ENCODE measurements around the gene NFKBIL1.
"Not testable (repeated sequence)": the region's sequence is repeated elsewhere in the genome, so short reads cannot be mapped to it uniquely, and the experiment has no call there.

NFKBIL1 gene

DNA sequence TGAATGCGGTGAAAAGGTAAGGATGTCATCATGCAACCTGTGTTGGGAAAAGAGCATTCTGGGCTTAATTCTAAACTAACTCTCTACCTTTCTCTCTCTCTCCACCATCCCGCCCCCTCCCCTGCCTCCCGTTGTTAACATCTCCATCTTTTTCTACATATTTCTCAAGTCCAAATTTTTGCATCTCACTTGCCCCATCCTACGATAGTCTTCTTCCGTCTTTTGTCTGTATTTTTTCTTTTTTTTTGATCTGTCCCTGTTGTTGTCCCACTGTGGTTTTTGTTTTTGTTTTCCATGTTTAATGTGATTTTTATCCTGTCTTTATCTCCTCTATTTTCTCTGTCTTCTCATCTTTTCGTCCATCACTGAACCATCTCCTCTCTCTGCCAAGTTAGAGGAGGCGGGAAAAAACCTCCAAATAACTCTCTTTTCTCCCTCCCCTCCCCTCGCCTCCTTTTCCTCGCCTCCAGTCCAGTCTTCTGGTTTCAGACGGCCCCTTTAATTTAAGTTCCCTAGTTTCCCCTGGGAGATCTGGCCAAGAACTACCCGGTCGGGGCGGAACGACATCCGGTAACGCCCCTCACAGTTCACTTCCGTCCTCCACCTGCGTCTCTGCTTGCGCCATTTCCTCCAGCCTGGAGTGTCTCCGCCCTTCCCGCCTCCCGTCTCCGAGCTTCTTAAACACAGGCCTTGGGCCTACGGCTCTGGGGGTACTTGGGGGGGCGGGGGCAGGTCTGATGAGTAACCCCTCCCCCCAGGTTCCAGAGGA lies at the start of gene NFKBIL1:
NFKBIL1 (plus strand) TSS at position 651 of the 769 bp plus-strand sequence; CDS start at position 738, 87 bp downstream.
- DNase-seq = peak; percentile 97

DNA sequence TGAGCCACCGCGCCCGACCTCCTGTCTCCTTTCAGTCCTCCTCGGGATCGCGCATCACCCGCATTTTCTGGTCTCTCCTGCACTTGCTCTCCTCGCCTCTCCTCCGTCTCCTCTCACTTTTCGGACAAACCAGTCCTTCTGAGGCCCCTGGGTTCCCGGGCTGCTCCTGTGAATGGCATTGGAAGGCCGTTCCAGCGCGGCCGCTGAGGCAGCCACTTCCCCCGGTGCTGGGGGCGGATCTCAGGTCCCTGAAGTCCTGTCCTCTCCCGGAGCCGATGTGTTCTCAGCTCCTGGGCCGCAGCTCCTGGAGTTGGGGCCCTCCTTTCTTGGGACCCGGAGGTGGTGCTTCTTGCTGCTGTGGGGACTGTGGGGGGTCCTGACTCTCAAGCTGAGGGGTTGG lies 48.7 kb upstream of the NFKBIL1 start:
- no peak for DNase-seq

- not testable (repeated sequence) for DNase-seq
These were observed 47.8 kb upstream of the NFKBIL1 start for GRCh38 chr6:31499648-31500047.

GRCh38 chr6:31502586-31502985 lies 44.8 kb upstream of the NFKBIL1 start:
- DNase-seq = no peak

- DNase-seq = not testable (repeated sequence)
These were observed 38.4 kb upstream of the NFKBIL1 start for GRCh38 chr6:31509036-31509435.

DNA sequence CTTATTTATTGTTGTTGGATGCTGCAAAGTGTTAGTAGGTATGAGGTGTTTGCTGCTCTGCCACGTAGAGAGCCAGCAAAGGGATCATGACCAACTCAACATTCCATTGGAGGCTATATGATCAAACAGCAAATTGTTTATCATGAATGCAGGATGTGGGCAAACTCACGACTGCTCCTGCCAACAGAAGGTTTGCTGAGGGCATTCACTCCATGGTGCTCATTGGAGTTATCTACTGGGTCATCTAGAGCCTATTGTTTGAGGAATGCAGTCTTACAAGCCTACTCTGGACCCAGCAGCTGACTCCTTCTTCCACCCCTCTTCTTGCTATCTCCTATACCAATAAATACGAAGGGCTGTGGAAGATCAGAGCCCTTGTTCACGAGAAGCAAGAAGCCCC lies 37.4 kb upstream of the NFKBIL1 start:
- DNase-seq = no peak

DNA sequence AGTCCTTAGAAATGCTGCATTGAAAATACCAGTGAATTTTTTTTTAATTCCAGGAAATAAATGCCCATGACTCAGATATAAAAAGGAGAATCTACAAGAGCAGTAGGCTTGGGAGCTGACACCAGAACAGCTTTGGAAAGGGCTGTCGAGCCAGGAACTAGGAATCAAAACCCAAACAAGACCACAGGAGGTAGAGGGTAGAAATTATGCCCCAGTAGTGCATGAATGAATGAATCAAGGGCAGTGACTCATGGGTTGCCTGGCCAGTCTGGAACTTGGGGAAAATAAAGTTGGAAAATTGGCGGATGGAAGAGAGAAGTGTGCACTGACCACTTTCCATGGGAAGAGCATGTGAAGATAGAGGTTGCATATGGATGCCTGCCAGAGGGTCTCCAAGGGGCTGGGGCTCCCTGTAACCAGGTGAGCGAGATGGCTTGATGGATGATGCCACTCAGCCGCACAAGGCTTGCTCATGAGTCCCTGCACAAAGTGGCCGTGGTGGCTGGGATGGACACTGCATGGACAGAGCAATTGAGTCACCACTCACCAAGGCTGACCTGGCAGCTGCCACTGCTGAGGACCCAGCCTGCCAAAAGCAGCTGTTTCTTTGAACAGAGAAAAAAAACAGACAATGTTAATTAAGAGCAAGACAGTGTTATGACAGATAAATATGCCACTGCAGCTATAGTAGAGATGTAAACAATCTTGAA lies 33.8 kb upstream of the NFKBIL1 start:
- DNase-seq = no peak

GRCh38 chr6:31521835-31522234 lies 25.6 kb upstream of the NFKBIL1 start:
- DNase-seq = no peak

DNA sequence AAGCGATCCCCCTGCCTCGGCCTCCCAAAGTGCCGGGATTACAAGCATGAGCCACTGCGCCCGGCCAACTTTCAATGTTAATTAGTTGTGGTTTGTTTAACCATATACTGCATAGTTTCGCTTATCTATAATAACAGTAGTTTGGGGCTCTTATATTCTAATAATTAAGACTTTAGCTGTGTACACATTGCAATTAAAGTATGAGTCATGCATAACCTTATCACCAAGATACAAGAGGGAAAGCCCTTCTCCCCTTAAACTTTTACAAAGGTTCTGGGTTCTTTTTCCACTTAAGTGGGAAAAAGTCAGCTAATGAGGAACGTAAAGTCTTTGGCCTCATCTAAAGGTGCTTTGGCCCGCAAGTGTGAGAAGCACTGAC lies 21.9 kb upstream of the NFKBIL1 start:
- no peak for DNase-seq

DNA sequence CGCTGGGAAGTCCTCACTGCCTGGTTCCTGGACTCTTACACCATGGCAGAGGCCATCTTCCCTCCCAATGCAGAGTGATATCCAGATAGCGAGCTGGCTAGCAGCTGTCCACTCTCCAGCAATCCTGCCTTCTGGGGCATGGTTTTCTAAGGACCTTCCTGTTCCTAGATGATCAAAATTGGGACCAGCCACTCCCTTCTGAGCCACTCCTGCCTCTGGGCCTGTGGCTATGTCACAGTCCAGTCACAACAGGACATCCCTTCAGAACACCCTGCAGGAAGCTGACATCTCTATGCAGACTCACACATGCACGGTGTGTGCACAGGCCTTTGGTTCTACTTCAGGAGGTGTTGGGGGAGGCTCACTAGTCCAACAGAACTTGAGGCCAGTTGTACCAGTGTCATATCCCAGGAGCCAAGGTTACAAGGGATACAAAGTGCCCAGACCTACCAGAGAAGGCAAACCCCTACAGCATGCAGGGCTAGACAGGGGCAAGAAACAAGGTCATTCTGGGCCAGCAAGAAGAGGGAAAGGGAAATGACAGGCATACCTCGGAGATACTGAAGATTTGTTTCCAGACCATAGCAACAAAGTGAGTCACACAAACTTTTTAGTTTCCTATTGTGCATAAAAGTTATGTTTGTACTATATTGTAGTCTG lies 21.3 kb upstream of the NFKBIL1 start:
- no peak for DNase-seq

DNA sequence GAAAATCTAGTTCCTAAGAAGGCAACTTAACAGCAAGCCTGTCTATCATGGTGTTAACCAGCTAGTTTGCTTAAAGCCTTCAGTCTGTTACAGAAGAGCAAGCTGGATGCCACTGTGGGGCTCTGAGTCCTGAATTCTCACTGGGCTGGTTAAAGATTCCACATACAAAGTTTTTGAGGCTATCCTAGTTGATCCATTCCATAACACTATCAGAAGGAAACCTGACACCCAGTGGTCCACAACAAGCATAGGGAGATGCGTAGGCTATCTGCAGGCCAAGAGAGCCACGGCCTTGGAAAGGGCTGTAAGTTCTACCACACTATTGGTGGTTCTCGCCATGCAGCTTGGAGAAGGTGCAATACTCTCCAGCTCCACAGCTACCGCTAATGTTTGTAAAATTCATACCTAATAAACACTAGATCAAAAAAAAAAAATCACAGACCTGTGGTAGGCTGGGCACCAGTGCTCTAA lies 19.1 kb upstream of the NFKBIL1 start:
- DNase-seq = no peak

DNA sequence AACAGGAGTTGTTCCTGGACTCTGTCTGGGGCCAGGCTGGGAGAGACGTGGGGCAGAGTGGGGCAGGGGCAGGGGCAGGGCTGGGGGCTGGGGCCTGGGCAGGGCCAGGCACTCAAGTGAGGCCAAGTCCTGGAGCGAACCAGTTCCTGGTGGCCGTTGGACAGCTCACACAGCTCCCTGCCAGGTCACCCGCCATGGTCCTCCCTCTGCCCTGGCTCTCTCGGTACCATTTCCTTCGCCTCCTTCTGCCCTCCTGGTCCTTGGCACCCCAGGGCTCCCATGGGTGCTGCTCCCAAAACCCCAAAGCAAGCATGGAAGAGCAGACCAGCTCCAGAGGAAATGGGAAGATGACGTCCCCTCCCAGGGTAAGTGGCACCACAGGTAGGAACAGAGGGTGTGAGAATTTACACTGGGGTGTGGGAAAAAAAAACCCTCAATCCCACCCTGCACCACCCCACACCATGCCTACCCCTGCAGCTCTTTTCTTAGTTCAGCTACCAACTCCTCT lies 18.5 kb upstream of the NFKBIL1 start, which contains the start of gene MCCD1:
MCCD1 (plus strand) TSS at position 142 of the 508 bp plus-strand sequence; CDS start at position 195, 53 bp downstream.
- DNase-seq = no peak

DNA sequence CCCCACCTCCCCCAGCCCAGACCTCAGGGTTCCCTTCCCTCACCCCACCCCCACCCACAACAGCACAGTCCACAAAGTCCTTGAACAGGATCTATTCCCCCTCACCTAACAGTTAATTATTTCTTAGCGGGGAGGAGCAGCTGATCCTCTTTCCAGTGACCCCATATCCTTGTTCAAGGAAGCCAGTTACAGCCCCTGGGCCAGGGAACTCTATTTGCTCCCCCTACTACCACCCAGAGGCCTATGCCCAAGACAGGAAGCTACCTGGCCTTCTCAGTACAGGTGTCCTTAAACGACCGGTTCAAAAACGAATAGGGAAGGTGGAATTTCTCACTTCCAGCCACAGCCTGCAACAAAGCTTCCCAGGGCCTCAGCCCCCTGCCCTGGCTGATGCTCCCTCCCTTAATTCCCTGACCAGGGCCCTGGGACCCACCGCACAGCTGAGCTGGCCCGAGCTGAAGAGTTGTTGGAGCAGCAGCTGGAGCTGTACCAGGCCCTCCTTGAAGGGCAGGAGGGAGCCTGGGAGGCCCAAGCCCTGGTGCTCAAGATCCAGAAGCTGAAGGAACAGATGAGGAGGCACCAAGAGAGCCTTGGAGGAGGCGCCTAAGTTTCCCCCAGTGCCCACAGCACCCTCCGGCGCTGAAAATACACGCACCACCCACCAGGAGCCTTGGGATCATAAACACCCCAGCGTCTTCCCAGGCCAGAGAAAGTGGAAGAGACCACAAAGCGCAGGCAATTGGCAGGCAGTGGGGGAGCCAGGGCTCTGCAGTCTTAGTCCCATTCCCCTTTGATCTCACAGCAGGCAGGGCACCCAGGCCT lies 17.9 kb upstream of the NFKBIL1 start:
- no peak for DNase-seq

GRCh38 chr6:31530659-31531058 lies 16.7 kb upstream of the NFKBIL1 start:
- DNase-seq = no peak

- no peak for DNase-seq
These were observed 16.2 kb upstream of the NFKBIL1 start for GRCh38 chr6:31531162-31531561.

DNA sequence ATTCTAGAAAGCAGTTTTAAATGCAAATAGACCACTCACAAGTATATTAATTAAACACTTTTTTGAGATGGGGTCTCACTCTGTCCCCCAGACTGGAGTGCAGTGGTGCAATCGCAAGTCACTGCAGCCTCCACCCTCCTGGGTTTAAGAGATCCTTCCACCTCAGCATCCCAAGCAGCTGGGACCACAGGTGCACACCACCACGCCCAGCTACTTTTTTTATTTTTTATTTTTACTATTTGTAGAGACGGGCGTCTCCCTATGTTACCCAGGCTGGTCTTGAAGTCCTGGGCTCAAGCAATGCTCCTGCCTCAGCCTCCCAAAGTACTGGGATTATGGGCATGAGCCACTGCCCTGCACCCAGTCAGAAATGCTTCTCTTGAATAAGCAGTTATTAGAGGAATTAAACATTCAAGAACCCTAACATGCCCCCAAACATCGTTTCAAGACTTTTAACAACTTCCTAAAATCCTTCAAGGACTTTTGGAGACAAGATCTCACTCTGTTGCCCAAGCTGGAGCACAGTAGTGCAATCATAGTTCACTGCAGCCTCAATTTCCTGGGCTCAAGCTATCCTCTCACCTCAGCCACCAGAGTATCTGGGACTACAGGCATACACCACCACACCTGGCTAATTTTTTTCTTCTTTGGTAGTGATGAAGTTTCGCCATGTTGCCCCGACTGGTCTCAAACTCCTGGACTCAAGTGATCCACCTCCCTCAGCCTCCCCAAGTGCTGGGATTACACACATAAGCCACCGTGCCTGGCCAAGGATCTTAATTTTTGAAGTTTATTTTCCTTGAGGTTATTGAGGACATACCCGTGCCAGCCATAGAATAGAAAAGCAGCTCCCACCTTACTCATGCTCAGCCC lies 15.4 kb upstream of the NFKBIL1 start:
- DNase-seq = no peak

GRCh38 chr6:31532644-31533454 lies 14.6 kb upstream of the NFKBIL1 start:
- no peak for DNase-seq

DNA sequence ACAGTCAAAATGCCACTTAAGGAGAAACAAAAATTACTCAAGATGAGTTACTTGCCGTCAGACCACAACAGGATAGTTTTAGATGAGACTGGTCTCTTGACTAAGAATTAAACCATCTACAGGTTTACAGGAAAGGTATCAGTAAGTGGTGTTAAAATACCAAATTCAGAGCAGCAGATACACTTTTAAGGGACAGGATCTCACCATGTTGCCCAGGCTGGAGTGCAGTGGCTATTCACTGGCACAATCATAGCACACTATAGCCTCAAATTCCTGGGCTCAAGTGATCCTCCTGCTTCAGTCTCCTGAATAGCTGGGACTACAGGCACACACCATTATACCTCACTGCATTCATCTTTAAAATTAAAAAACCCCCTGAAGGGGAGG lies 14.0 kb upstream of the NFKBIL1 start:
- DNase-seq = no peak

DNA sequence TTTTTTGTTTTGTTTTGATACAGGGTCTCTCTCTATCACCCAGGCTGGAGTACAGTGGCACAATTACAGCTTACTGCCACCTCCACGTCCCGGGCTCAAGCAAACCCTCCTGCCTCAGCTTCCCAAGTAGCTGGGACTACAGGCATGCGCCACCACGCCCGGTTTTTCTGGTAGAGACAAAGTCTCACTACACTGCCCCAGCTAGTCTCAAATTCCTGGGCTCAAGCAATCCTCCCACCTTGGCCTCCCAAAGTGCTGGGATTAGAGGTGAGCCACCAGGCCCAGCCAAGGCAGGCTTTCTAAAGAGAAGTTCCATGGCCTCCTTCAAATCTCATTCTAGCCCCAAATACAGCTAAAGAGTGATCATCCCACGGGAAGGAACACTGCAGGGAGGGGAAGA lies 13.4 kb upstream of the NFKBIL1 start:
- DNase-seq = no peak

- no peak for DNase-seq
These were observed 12.8 kb upstream of the NFKBIL1 start for GRCh38 chr6:31534521-31535040.
